T-helper 1 cell (primary cell): Measurements from ENCODE around the gene GUCY1A1.

ENCODE experiments used
- DNase-seq, 5 donors: peaks; one replicate each; pipeline ENCODE4 v3.0.0-alpha.2; 2012 to 2020

Gene GUCY1A1

GRCh38 chr4:155694100-155694785 is 27.6 kb downstream of the GUCY1A1 start:
- no peak for DNase-seq

GRCh38 chr4:155696226-155696625 is 29.6 kb downstream of the GUCY1A1 start:
- DNase-seq: no peak

DNA sequence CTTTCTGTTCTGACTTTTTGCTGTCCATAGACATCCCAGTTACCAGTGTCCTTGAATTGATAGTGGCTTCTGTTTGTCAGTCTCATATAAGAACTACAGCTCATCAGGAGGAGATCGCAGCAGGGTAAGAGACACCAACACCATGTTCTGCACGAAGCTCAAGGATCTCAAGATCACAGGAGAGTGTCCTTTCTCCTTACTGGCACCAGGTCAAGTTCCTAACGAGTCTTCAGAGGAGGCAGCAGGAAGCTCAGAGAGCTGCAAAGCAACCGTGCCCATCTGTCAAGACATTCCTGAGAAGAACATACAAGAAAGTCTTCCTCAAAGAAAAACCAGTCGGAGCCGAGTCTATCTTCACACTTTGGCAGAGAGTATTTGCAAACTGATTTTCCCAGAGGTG is 30.1 kb downstream of the GUCY1A1 start:
- DNase-seq: no peak

- no peak for DNase-seq
Observed at GRCh38 chr4:155701827-155702226, 35.2 kb downstream of the GUCY1A1 start.

GRCh38 chr4:155703486-155704247 is 37.0 kb downstream of the GUCY1A1 start:
- DNase-seq: no peak

DNA sequence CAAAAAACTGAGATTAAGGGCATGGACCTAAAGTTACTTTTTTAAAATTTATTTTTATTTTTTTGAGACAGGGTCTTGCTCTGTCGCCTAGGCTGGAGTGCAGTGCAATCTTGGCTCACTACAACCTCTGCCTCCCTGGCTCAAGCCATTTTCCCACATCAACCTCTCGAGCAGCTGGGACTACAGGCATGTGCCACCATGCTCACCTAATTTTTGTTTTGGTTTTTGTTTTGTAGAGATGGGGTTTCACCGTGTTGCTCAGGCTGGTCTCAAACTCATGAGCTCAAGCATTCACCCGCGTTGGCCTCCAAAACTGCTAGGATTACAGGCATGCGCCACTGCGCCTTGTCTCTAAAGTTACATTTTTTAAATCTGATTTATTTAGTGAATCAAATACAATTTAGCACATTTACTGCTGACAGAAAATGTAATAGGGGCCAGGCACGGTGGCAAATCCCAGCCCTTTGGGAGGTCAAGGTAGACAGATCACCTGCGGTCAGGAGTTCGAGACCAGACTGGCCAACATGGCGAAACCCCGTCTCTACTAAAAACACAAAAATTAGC is 38.3 kb downstream of the GUCY1A1 start:
- DNase-seq: no peak

DNA sequence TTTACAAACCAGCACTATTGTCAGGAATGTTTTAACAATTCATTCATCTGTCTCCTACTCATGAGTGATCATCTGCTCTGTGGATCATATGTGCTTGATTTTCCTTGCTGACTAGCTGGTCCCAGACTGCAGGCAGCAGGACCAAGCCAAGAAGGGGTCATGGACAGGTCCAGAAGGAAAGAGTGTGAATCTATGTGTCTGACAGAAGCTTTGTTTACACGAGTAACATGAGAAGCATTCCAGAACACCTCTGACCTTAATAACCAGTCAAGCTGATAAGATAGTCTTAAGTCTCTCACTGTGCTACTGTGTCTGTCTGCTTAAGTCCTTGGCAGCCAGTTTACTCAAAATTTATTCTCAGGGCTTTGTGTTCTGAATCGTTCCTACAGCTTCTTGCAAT is 39.0 kb downstream of the GUCY1A1 start:
- no peak for DNase-seq

- no peak for DNase-seq
Observed at GRCh38 chr4:155706147-155706546, 39.5 kb downstream of the GUCY1A1 start.

DNA sequence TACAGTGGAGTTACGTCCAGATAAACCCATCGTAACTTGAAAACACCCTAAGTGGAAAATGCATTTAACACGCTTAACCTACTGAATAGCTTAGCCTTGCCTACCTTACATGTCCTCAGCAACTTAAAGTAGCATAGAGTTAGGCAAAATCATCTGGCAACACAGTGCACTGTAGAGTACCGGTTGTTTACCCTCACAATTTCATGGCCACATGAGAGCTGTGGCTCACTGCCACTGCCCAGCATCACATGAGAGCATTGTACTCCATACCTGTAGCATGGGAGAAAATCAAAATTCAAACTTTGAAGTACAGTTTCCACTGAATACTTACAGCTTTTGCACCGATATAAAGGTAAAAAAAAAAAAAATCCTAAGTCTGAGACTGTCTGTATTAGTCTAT is 40.6 kb downstream of the GUCY1A1 start:
- no peak for DNase-seq

DNA sequence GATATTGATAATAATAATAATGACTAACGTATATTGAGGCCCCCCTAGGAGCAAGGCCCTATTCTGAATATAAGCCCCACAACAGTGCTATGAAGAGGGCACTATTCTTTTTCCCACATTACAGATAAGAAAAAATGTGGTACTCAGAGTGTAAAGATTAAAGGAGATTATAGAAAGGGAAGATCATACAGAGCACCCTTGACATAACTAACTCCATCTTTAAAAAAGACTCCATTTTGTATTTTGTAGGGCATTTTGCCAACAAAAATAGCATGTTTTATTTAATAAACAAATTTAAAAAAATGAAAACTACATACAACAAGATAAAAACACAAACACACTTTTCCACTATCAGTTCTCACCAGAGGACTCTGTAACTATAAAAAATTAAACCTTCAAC is 42.1 kb downstream of the GUCY1A1 start:
- DNase-seq: no peak

- no peak for DNase-seq
Observed at GRCh38 chr4:155709918-155710317, 43.3 kb downstream of the GUCY1A1 start.

DNA sequence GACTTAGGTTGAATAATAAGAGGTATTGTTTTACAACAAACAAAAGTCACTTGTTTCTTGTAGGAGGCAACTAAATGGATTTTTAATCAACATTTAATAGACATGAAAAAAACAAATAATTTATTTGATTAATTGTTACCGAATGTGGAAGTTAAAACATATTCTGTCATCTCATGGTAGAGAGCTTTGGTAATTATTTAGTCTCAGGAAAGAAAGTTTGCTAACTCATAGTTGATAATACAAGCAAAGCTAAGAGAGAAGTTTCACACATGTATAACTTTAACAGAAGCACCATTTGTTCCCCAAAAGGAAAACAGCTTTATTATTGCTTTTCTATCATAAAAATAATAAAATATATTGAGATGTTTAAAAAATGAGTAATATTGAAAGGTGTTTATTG is 44.9 kb downstream of the GUCY1A1 start:
- DNase-seq: no peak

- DNase-seq: no peak
Observed at GRCh38 chr4:155712846-155713245, 46.2 kb downstream of the GUCY1A1 start.

DNA sequence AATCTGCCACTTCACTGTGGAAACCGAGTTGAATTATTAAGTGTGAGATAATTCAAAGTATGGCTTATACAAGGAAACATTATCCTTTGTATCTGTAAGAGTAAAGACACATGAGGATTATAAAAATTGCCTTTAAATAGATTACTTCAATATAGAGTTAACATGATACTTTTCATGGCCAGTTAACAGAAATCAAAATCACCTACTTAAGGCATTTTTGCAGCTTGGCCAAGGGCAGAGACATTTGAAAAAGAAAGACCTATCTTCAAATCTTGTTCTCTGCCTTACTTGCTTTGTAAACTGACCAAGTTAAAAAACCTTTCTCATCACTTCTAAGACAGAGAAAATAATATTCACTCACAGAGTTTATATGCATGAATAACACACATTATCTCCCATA is 47.3 kb downstream of the GUCY1A1 start:
- no peak for DNase-seq

GRCh38 chr4:155722336-155722735 is 55.7 kb downstream of the GUCY1A1 start:
- no peak for DNase-seq

DNA sequence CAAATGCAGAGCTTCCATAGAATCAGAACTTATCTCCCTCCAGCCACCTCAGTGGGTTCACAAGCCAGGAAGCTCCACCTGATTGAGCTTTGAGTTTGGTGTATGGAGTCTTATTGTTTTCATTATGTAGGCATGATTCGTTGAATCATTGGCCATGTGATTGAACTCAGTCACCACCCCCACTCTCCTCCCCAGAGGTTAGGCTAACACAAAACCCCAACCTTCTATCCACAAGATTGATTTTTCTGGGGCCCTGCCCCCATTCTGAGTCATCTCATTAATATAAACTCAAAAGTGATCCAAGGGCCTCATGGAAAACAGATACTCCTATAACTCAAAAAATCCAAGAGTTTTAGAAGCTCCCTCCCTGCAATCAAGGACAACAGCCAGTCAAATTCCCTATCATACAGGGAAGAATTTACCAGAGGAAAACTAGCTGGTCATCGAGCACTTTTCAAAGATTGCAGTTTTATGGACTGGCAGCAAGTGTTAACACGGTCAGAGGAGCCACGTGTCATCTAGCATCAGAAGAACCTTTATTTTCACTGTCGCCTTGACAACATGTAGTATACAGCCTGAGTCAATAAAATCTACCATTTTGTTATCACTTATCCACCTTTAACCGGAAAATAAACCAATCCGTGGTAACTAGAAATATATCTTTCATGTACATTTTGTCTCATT is 56.3 kb downstream of the GUCY1A1 start:
- no peak for DNase-seq

GRCh38 chr4:155724731-155725130 is 58.1 kb downstream of the GUCY1A1 start:
- DNase-seq: no peak

GRCh38 chr4:155734065-155734464 is 67.4 kb downstream of the GUCY1A1 start:
- no peak for DNase-seq

DNA sequence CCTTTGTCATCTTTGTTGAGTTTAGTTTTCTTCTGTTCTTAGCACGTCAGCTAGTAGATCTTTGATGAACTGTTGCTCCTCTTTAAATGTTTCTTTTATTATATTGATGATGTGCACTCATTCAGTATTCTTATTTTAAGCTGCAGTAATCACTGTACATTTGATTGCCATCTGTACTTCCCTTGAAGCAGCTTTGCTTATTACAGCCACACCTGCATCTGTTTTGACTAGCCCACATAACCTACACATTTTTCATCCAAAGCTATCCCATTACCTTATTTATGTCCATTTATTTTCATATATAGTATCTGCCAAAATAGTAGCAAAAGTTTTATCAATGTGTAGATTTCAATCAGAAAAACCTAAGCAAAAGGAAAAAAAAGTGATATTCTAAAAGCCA is 68.3 kb downstream of the GUCY1A1 start:
- no peak for DNase-seq

DNA sequence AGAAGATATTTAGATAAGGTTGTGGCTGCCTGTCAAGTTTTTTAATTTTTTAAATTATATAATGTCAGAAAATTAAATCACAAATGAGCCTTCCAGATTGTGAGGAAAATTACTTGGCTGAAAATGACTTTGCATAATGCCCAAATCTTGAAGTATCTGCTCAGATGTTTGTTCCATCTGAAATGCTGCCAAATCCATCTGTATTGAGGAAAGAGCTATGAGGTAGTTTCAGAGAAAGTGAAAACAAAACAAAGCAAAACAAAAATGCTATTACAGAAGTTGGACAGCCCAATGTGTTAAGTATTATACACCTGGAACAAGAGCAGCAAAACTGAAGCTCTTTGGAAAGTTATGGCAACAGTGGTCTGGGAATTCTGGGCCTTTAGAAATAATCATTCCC is 68.8 kb downstream of the GUCY1A1 start:
- no peak for DNase-seq

DNA sequence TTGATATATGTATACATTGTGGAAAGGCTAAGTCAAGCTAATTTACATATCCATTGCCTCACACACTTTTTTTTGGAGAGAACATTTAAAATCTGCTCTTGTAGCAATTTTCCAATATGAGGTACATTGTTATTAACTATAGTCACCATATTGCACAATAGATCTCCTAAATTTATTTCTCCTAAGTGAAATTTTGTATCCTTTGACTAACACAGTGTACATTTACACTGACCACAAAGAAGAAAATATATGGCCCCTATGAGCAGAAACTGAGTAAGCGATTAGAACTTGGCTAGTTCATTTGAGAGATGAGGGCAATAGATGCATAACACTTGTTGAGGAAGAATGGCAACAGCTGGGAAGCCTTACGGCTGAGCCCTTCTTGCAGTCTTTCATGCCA is 71.9 kb downstream of the GUCY1A1 start:
- DNase-seq: no peak

DNA sequence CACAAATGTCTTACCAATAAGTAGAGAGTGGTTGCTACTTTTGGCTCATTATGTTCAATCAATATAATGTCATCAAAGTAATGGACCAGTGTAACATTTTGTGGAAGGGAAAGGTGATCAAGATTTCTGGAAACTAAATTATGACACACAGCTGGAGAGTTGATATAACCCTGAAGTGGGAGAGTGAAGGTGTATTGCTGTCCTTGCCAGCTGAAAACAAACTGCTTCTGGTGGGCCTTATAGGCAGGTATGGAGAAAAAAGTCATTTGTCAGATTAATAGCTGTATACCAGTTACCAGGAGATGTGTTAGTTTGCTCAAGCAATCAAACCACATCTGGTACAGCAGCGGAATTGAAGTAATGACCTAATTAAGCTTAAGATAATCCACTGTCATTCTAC is 74.9 kb downstream of the GUCY1A1 start:
- DNase-seq: no peak

- DNase-seq: no peak
Observed at GRCh38 chr4:155742310-155743015, 75.8 kb downstream of the GUCY1A1 start.
